DND-41 (cell line): Measurements from ENCODE around the gene TBCB.

ENCODE experiments used
- EZH2 ChIP-seq: IDR thresholded peaks from 3 replicates; pipeline ENCODE4 v1.6.1; 2012; ENCODE audit warnings: borderline replicate concordance, low read depth, mild to moderate bottlenecking, moderate library complexity, low read length, inconsistent platforms; ENCODE audit not compliant: severe bottlenecking
- TF ChIP-seq, protein P1 (sequence below): IDR thresholded peaks from 2 replicates; pipeline ENCODE4 v1.5.1; 2012; ENCODE audit warnings: borderline replicate concordance, low read length, moderate library complexity, mild to moderate bottlenecking; ENCODE audit not compliant: poor library complexity, severe bottlenecking; ENCODE audit errors: extremely low read depth

DNA sequence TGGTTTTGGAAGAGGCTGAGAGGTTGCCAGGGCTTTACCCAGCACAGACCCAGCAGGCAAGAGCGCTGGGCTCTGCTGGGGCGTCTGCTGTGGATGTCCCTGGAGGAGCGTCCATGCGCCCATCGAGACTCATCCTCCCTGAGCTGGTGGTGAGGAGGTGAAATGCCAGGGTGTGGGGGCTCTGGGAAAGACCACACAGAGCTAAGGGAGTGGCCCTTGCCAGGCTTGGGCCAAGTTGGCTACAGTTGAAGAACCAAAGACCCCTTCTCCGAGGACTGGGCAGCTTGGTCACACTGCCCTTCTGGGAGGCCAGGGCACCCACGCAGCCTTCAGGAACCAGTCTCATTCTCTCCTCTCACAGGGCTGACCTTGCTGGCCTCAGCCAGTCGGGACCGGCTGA is 28.9 kb upstream of the TBCB start:
- TF ChIP-seq, protein P1, sequence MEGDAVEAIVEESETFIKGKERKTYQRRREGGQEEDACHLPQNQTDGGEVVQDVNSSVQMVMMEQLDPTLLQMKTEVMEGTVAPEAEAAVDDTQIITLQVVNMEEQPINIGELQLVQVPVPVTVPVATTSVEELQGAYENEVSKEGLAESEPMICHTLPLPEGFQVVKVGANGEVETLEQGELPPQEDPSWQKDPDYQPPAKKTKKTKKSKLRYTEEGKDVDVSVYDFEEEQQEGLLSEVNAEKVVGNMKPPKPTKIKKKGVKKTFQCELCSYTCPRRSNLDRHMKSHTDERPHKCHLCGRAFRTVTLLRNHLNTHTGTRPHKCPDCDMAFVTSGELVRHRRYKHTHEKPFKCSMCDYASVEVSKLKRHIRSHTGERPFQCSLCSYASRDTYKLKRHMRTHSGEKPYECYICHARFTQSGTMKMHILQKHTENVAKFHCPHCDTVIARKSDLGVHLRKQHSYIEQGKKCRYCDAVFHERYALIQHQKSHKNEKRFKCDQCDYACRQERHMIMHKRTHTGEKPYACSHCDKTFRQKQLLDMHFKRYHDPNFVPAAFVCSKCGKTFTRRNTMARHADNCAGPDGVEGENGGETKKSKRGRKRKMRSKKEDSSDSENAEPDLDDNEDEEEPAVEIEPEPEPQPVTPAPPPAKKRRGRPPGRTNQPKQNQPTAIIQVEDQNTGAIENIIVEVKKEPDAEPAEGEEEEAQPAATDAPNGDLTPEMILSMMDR, result no peak
- no peak for TF ChIP-seq EZH2
